HepG2 (cell line): ENCODE data around the gene MSRB3.

Source experiments
- ERF ChIP-seq: IDR thresholded peaks from 2 replicates; pipeline ENCODE4 v1.6.1; 2018; ENCODE audit warnings: missing biosample characterization, missing genetic modification reagents
- EZH2 ChIP-seq: conservative IDR thresholded peaks from 2 replicates; pipeline ENCODE4 v1.6.1; 2012; ENCODE audit warnings: mild to moderate bottlenecking, low read depth, low read length, moderate library complexity
- KAT7 ChIP-seq: IDR thresholded peaks from 2 replicates; pipeline ENCODE4 v1.6.1; 2018; ENCODE audit warnings: borderline replicate concordance, missing compliant biosample characterization
- RFX5 ChIP-seq: IDR thresholded peaks from 2 replicates; pipeline ENCODE4 v1.6.1; 2011; ENCODE audit warnings: low read depth, low read length, improper control_type of control experiment
- ZMYM4 ChIP-seq: sonication (generic); formaldehyde crosslinking; IDR thresholded peaks from 2 replicates; pipeline ENCODE4 v1.8.1; 2023; ENCODE audit warnings: mild to moderate bottlenecking, missing genetic modification reagents
- ZNF274 ChIP-seq: sonication (generic); formaldehyde crosslinking; IDR thresholded peaks from 2 replicates; pipeline ENCODE4 v1.5.1; 2020; ENCODE audit warnings: mild to moderate bottlenecking, missing genetic modification reagents
- ZNF790 ChIP-seq: sonication (generic); formaldehyde crosslinking; IDR thresholded peaks from 2 replicates; pipeline ENCODE4 v1.8.0; 2022; ENCODE audit warnings: missing genetic modification reagents, mild to moderate bottlenecking, borderline replicate concordance
- TF ChIP-seq, protein P1 (sequence below): sonication (generic); formaldehyde crosslinking; IDR thresholded peaks from 2 replicates; pipeline ENCODE4 v1.4.0; 2020; ENCODE audit warnings: missing genetic modification reagents

DNA sequence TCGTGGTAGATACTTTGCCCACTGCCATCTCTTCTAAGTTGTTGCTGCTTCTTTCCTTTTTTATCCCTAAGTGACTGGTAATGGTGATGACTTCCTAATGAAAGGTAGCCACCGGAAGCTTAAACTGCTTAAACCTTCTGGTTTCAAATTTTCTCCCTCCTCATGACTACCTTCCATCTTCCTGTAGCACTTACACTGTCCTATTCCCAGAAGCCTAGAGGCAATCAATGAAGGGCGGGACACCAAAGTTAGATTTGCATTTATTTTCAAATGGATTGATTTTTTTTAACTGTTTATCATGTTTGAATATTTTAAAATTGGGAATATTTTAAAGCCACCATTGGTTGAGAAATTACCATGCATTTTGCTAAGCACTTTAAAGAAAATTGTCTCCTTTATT, 64.7 kb downstream of the MSRB3 start:
- TF ChIP-seq ZNF274 (no peak), ERF (CRISPR knock-in tag) (no peak), ZMYM4 (CRISPR knock-in tag) (no peak), EZH2 (no peak), KAT7 (CRISPR knock-in tag) (no peak), ZNF790 (CRISPR knock-in tag) (no peak), RFX5 (no peak)
- TF ChIP-seq, protein P1, sequence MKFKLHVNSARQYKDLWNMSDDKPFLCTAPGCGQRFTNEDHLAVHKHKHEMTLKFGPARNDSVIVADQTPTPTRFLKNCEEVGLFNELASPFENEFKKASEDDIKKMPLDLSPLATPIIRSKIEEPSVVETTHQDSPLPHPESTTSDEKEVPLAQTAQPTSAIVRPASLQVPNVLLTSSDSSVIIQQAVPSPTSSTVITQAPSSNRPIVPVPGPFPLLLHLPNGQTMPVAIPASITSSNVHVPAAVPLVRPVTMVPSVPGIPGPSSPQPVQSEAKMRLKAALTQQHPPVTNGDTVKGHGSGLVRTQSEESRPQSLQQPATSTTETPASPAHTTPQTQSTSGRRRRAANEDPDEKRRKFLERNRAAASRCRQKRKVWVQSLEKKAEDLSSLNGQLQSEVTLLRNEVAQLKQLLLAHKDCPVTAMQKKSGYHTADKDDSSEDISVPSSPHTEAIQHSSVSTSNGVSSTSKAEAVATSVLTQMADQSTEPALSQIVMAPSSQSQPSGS (CRISPR knock-in tag): no peak
